GM18511 (cell line): ENCODE data around the gene SLC25A29.
"Not testable (repeated sequence)": the region's sequence is repeated elsewhere in the genome, so short reads cannot be mapped to it uniquely, and the experiment has no call there.

Experiments
- ATAC-seq: cut with Tn5 transposase; IDR thresholded peaks from one replicate; pipeline ENCODE4 v1.9.1; 2021; ENCODE audit warnings: mild to moderate bottlenecking, moderate library complexity; ENCODE audit not compliant: unreplicated experiment

The SLC25A29 gene

GRCh38 chr14:100294963-100295330 is 11.3 kb downstream of the SLC25A29 start:
- ATAC-seq, result no peak

- peak; percentile 53 for ATAC-seq
Observed at GRCh38 chr14:100294213-100294962, 11.9 kb downstream of the SLC25A29 start.

GRCh38 chr14:100293497-100294212 is 12.6 kb downstream of the SLC25A29 start:
- ATAC-seq, result no peak

- no peak for ATAC-seq
Observed at GRCh38 chr14:100292776-100293461, 13.3 kb downstream of the SLC25A29 start.

- no peak for ATAC-seq
Observed at GRCh38 chr14:100292301-100292775, 13.9 kb downstream of the SLC25A29 start.

- ATAC-seq, result no peak
Observed at GRCh38 chr14:100291305-100292075, 14.8 kb downstream of the SLC25A29 start.

- no peak for ATAC-seq
Observed at GRCh38 chr14:100290607-100291304, 15.5 kb downstream of the SLC25A29 start.

GRCh38 chr14:100289916-100290606 is 16.2 kb downstream of the SLC25A29 start:
- ATAC-seq, result no peak

GRCh38 chr14:100288382-100289185 is 17.7 kb downstream of the SLC25A29 start:
- ATAC-seq, result no peak

GRCh38 chr14:100287998-100288295 is 18.3 kb downstream of the SLC25A29 start:
- not testable (repeated sequence) for ATAC-seq

- no peak for ATAC-seq
Observed at GRCh38 chr14:100287202-100287997, 18.8 kb downstream of the SLC25A29 start.

GRCh38 chr14:100286484-100287191 is 19.6 kb downstream of the SLC25A29 start:
- ATAC-seq, result no peak

- no peak for ATAC-seq
Observed at GRCh38 chr14:100285913-100286400, 20.3 kb downstream of the SLC25A29 start.

GRCh38 chr14:100285021-100285912 is 21.0 kb downstream of the SLC25A29 start:
- ATAC-seq, result peak; percentile 89

GRCh38 chr14:100283984-100284881 is 22.0 kb downstream of the SLC25A29 start:
- no peak for ATAC-seq
